ENCODE data around the gene UBR4. TPM values are rescaled to one million over a fixed set of nuclear protein-coding genes. Genes with fewer than 3 reads are reported as not detected.

Gene UBR4
- total RNA-seq, 2 experiments from 2014 or later = 121 to 126 TPM

DNA sequence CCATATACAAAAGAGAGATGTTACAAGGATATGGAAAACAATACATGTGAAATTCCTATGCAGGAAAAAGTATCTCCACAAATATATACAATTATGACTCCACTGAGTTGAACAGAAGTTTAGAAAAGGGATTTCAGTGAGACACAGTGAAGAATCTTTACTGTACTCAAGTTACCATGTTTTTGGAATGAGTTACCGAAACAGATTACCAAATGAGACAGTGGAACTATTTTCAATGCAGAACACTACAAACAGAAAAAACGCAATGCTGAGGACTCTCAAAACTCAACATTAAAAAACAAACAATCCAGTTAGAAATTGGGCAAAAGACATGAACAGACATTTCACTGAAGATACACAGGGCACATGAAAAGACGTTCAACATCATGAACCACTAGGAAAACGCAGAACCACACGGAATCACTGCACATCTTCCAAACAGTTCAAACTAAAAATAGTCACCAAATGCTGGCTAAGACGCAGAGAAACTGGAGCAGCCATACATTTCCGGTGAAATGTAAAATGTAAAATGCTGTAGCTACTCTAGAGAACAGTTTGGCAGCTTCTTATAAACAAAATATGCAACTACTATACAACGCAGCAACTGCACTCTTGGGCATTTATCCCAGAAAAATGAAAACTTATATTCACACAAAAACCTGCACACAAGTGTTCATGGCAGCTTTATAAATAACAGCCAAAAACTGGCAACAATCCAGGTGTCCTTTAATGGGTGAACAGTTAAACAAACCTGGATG lies 118.7 kb downstream of the UBR4 start:
- BruUV-seq (replicated peaks) = no TSS peak
- POLR2A ChIA-PET = no interaction called here

DNA sequence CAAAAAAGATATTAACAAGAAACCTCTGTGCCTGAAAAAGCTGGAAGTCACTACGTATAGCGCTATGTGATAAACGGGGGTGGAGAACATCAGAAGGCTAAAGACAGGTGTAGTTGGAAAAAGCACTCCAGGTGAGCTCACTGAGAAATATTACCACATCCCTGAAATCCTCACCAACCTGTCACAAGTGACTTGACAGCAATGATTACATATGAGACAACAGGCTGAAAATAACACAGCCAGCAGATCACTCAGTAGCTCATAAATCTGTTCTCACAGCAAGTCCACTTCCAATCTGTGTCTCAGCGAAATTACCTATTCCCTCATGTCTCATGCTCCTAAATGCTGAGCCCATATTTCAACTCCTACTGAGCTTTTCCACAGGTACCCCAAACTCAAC lies 120.5 kb downstream of the UBR4 start:
- Histone ChIP-seq H3K9me3 (ENCODE audit: low read length) (no peaks in the 10 kb centered on the region), H4K20me1 (ENCODE audit: insufficient read depth, low read length) (peaks cover 5% of the 10 kb centered on the region), H3K27ac (ENCODE audit: low read depth, low read length, poor library complexity, severe bottlenecking) (no peak overlapping the region), H3K4me2 (ENCODE audit: low read length) (no peak overlapping the region), H3K79me2 (ENCODE audit: insufficient read depth, low read depth, low read length) (no peaks in the 10 kb centered on the region), H3K4me3 (ENCODE audit: low read depth, low read length, poor library complexity, severe bottlenecking) (no peak overlapping the region), H3K4me1 (ENCODE audit: insufficient read depth, low read length, poor library complexity, severe bottlenecking) (no peaks in the 10 kb centered on the region), H3K9me2 (ENCODE audit: insufficient read depth, low read length) (no peaks in the 10 kb centered on the region), H3K36me3 (ENCODE audit: insufficient read depth, low read length) (peaks cover 96% of the 10 kb centered on the region), H2AFZ (ENCODE audit: low read length) (no peak overlapping the region)
- BruUV-seq (replicated peaks) = no TSS peak
- intact Hi-C loops (cut with micrococcal nuclease; ENCODE audit: unreplicated experiment) = no loop called here
- ChIA-PET POLR2A (interaction anchor here (0.7 kb wide), 1 partner anchor 66 kb away, joined by 3 read pairs; no protein-coding TSS in a partner anchor), CTCF (ENCODE audit: unreplicated experiment) (no interaction called here)
- no peak for TF ChIP-seq EZH2phosphoT487 (IDR thresholded peaks at IDR 0.05; ENCODE audit: borderline replicate concordance, low read depth, low read length)
- TF ChIP-seq, protein P1, sequence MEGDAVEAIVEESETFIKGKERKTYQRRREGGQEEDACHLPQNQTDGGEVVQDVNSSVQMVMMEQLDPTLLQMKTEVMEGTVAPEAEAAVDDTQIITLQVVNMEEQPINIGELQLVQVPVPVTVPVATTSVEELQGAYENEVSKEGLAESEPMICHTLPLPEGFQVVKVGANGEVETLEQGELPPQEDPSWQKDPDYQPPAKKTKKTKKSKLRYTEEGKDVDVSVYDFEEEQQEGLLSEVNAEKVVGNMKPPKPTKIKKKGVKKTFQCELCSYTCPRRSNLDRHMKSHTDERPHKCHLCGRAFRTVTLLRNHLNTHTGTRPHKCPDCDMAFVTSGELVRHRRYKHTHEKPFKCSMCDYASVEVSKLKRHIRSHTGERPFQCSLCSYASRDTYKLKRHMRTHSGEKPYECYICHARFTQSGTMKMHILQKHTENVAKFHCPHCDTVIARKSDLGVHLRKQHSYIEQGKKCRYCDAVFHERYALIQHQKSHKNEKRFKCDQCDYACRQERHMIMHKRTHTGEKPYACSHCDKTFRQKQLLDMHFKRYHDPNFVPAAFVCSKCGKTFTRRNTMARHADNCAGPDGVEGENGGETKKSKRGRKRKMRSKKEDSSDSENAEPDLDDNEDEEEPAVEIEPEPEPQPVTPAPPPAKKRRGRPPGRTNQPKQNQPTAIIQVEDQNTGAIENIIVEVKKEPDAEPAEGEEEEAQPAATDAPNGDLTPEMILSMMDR (conservative IDR thresholded peaks at IDR 0.05; ENCODE audit: low read length) = no peak
- DNase-seq (ENCODE audit: low spot score) = no peak

More for the DNA sequence above, 118.7 kb downstream of the UBR4 start:
- Histone ChIP-seq H3K9me3 (ENCODE audit: low read length) (no peaks in the 10 kb centered on the region), H3K9me2 (ENCODE audit: insufficient read depth, low read length) (no peaks in the 10 kb centered on the region), H3K4me1 (ENCODE audit: insufficient read depth, low read length, poor library complexity, severe bottlenecking) (no peaks in the 10 kb centered on the region), H3K36me3 (ENCODE audit: insufficient read depth, low read length) (peaks cover 99% of the 10 kb centered on the region), H4K20me1 (ENCODE audit: insufficient read depth, low read length) (peaks cover 5% of the 10 kb centered on the region), H3K27ac (ENCODE audit: low read depth, low read length, poor library complexity, severe bottlenecking) (no peak overlapping the region), H3K79me2 (ENCODE audit: insufficient read depth, low read depth, low read length) (no peaks in the 10 kb centered on the region), H3K4me3 (ENCODE audit: low read depth, low read length, poor library complexity, severe bottlenecking) (no peak overlapping the region), H3K4me2 (ENCODE audit: low read length) (no peak overlapping the region), H2AFZ (ENCODE audit: low read length) (no peak overlapping the region)
- DNase-seq (ENCODE audit: low spot score) = no peak
- no peak for TF ChIP-seq EZH2phosphoT487 (IDR thresholded peaks at IDR 0.05; ENCODE audit: borderline replicate concordance, low read depth, low read length)
- TF ChIP-seq, protein P1 (conservative IDR thresholded peaks at IDR 0.05; ENCODE audit: low read length) = no peak
- intact Hi-C loops (cut with micrococcal nuclease; ENCODE audit: unreplicated experiment) = loop anchor here (10.0 kb wide), 1 partner anchor 187 kb away; the partner anchor contains the start of gene ALDH4A1
- CTCF ChIA-PET (ENCODE audit: unreplicated experiment) = no interaction called here

All from OCI-LY7 (cell line).